Ureter (tissue), 1 donor: Measurements from ENCODE around the gene HEXIM1. TPM values are rescaled to one million over a fixed set of nuclear protein-coding genes. Genes with fewer than 3 reads are reported as not detected.
A peak's percentile ranks its signal among the peaks of the same experiment; 100 is the strongest.
"Not testable (repeated sequence)": the region's sequence is repeated elsewhere in the genome, so short reads cannot be mapped to it uniquely, and the experiment has no call there.

Source experiments
- DNase-seq: peaks from one replicate; pipeline ENCODE4 v3.0.0-alpha.2; 2020; ENCODE audit warnings: low spot score
- total RNA-seq: library from RNA; stranded (reverse); gene quantifications from one replicate; pipeline ENCODE4 v1.2.4, GENCODE V29; 2023
- donor health status: DM: yes; HTN: yes; CAD: no.

Gene HEXIM1
- total RNA-seq, 1 donor from 2014 or later = 47.0 TPM

DNA sequence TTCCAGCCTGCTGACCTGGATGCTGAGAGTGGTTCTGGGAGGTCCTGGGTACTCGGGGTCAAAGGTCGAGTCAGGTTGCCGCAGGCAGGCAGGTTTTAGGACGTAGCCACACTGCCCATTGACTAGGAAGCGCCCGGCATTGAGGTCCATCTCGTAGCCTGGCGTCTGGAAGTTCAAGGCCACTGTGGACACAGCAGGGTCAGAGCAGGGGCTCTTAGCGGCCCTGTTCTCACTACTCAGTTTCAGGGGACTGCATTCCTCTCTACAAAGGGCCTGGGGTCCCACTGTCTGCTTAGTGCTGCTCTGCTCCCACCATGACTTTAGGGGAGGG, 34.9 kb upstream of the HEXIM1 start:
- DNase-seq = no peak

- no peak for DNase-seq
Observed at GRCh38 chr17:45114117-45114932, 34.0 kb upstream of the HEXIM1 start.

DNA sequence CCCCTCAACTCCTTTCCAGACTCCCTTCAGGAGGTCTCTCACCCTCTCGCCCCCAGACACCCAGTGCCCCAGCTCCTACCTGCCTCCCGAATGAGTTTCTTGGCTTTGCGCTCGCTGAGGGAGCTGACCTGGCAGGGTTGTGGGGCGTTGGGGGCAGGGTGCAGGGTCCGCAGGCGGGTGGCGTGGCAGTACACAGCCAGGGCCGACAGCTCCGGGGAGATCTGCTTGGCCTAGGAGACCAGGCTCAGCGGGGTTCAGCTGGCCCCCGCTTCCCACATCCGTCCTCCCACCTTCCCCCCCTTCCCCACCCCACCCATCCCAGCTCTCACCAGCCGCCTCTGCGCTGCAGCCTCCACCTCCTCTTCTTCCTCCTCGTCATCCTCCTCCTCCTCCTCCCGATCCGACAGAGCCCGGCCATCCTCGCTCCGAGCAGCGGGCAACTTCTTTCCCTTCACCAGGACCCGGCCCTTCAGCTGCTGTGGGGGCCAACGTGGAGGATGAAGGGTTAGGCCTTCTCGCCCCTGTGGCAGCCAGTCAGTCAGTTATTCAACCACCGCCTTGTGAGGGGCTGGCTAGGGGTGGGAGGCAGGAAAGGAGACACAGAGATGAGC, 33.2 kb upstream of the HEXIM1 start:
- DNase-seq = no peak

GRCh38 chr17:45115871-45116270, 32.4 kb upstream of the HEXIM1 start:
- no peak for DNase-seq

GRCh38 chr17:45116434-45117016, 31.8 kb upstream of the HEXIM1 start:
- DNase-seq = no peak

- no peak for DNase-seq
Observed at GRCh38 chr17:45117334-45117733, 30.9 kb upstream of the HEXIM1 start.

DNA sequence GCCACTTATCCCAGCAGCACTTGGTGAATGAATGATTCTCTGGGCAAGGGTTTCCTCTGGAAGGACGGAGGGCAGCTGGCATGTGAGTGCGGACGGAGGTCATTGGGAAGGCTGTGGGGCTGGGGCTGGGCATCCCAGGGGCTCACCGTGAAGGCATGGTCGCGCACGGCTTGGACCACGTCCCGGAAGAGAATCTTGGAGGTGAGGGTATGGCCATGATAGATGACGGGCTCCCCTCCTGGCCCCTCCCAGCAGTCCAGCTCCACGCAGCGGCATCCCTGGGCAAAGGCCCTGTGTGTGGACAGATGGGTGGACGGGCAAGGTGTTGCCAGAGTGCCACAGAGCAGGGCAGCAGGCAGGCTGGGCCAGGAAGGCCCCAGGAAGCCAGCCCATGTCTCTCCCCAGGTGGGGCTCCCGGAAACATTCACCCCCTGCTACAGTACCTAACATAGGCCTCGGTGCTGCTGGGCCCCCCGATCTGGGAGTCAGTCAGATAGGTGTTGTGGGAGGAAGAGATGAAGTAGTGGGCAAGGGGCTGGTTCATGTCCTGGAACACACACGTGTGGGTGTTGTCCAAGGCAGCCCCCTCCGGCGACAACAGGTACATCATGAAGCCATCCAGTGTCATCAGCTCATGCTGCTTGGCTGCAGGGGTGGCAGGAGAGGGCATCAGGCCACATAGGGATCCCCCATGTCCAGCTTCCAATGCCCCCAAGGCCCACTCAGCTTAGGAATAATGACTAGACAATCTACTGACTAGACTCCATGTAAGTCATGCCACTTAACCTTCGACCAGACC, 30.2 kb upstream of the HEXIM1 start:
- no peak for DNase-seq

GRCh38 chr17:45118691-45119090, 29.6 kb upstream of the HEXIM1 start:
- no peak for DNase-seq

DNA sequence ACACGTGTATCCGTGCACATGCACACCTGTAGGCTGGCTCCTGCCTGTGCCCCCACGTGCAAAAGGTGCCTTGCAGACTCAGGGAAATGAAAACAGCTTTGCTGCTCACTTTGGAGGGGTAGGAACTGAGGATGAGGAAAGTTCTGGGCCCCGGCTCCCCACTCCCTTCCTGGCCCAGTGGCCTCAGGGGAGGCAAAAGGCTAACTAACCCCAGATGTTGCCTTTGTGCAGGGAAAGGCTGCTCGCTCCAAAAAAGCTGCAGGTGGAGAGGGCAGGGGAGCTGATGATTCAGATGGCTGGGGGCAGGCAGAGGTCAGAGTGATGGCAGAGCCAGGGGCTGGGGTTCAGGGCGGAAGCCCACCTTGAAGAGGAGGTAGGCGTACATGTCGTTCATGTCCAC, 28.3 kb upstream of the HEXIM1 start:
- no peak for DNase-seq

DNA sequence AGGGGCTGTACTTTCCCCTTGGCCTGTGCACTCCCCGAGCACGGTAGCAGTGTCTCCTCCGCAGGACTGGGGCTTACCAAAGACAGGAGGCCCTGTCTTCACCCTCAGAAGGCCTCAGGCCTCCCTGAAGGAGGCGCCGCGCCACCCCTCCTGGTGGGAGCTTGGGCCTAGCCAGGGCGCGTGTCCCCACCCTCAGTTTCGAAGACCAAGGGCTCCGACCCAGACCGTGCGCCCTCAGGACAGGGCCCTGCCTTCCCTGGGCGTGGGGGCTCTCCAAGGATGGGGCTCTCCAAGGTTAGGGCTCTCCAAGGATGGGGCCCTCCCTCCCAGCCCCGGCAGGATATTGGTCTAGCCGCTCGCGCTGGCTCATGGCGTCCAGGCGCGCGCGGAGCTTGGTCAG, 27.7 kb upstream of the HEXIM1 start:
- DNase-seq = no peak

- no peak for DNase-seq
Observed at GRCh38 chr17:45121055-45121454, 27.2 kb upstream of the HEXIM1 start.

GRCh38 chr17:45123076-45123770, 25.1 kb upstream of the HEXIM1 start:
- no peak for DNase-seq

DNA sequence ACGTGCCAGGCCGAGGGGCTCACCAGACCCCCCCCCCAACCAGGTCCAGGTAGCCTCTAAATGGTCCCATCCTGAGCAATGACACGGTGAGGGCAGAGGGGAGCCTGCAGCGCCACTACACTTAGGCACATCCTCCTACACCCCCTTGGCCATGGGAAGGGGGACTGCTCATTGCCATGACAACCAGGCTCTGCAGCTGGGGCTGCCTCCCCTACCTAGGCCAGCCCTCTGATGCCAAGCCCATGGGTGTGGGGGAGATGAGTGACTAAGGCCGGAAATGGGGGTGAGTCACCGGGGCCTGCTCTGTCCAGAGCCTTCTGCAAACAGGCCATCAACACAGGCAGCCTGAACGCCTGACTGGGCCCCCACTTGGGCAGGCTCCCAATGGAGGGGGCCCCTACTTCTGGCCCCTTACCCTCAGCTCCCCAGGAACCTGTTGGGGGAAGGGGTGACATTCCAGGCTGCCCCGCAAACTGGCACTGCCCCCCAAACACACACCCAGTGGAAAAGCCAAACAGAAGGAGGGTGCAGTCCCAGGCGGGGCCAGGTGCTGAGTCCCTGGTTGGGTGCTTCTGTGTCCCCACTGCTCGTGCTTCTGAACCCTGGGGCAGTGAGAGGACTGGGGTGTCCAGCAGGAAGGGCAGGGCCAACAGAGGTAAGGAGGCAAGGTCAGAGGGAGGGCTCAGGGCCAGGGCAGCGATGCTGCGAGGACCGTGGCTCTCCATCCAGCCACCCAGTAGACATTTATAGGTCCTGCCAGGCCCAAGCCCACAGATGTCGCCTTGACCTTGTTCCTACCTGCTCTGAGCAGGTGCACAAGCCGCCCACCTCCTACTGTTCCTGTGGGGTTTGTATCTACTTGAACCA, 24.1 kb upstream of the HEXIM1 start:
- peak; percentile 83 for DNase-seq

DNA sequence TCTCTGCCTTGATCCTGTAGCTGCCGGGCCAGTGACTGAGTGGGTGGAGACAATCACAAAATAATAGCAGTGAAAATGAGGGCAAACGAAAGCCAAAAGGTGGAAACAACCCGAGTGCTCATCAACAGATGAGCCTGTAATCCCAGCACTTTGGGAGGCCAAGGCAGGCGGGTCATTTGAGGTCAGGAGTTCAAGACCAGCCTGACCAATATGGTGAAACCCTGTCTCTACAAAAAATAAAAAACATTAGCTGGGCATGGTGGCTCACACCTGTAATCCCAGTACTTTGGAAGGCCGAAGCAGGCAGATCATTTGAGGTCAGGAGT, 23.5 kb upstream of the HEXIM1 start:
- not testable (repeated sequence) for DNase-seq

DNA sequence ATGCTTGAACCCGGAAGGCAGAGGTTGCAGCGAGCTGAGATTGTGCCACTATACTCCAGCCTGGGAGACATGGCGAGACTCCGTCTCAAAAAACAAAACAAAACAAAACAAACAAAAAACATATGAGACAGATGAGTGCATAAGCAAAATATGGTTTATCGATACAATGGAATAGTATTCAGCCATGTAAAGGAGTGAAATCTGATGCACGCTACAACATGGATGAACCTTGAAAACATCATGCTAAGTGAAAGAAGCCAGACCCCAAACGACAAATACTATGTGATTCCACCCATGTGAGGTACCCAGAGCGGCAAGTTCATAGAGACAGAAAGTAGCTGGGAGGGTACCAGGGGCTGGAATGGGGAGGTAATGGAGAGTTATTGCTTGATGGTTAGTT, 22.8 kb upstream of the HEXIM1 start:
- no peak for DNase-seq

GRCh38 chr17:45127207-45127547, 21.1 kb upstream of the HEXIM1 start:
- DNase-seq = no peak

DNA sequence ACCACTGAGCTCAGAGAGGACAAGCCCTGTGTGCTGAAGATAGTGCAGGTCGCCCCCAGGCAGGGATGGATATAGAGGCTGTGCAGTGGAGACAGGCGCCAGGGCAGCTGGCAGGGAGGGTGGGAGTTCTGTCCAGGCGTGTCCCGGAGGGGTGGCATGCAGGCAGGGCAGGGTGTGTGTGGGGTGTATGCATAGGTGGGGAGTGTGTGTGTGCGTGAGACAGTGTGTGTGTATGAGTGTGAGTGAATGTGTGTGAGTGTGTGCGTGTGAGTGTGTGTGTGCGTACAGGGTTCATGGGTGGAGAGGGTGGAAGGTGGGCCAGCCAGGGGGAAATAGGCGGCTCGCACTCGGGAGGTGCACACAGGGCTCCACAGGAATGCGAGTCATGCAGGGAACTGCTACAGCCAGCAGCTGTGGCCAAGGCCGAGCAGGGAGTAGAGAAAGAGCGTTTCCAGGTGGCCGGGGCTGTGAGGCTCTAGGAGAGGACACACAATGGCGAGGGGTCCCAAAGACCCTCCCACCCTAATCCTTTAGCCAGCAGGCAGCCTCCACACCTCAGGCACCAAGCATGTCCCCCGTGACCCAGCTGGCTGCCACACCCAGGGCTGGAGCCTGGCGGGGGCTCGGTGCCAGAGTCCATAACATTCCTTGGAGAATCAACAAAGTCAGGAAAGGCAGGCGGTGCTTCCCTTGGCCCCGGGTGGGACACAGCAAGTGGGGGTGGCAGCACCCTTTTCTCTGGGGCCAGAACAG, 20.6 kb upstream of the HEXIM1 start:
- DNase-seq = peak; percentile 78

GRCh38 chr17:45128331-45128730, 19.9 kb upstream of the HEXIM1 start:
- no peak for DNase-seq

DNA sequence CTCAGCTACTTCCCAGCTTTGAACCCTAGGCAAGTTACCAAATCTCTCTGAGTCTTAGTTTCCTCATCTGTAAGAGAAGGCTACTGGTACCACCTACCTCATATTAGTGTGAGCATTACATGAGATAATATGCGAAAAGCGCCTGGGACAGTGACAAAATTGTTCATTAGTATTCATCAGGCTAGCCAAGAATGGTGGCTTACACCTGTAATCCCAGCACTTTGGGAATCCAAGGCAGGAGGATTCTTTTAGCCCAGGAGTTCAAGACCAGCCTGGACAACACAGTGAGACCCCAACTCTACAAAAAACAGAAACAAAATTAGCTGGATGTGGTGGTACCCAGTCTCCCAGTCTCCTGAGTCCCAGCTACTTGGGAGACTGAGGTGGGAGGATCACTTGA, 19.3 kb upstream of the HEXIM1 start:
- no peak for DNase-seq

GRCh38 chr17:45129426-45129939, 18.8 kb upstream of the HEXIM1 start:
- no peak for DNase-seq
